H9 (cell line): ENCODE results near the gene TK1. TPM values are rescaled to one million over a fixed set of nuclear protein-coding genes. Genes with fewer than 3 reads are reported as not detected.

Source experiments
- DNase-seq: peaks from one replicate; pipeline ENCODE4 v3.0.0-alpha.2; 2017
- H2AFZ ChIP-seq: one replicate; pipeline ENCODE4 v1.6.1; 2013; ENCODE audit warnings: mild to moderate bottlenecking, low read length, control low read depth, moderate library complexity
- H2AK5ac ChIP-seq: 2 replicates; pipeline ENCODE4 v1.6.1; 2013; ENCODE audit warnings: low read length, control low read depth, mixed read lengths; ENCODE audit not compliant: insufficient read length
- H2BK120ac ChIP-seq: one replicate; pipeline ENCODE4 v1.6.1; 2013; ENCODE audit warnings: low read depth, mild to moderate bottlenecking, low read length, control low read depth, inconsistent platforms; ENCODE audit not compliant: poor library complexity, severe bottlenecking
- H2BK12ac ChIP-seq: 2 replicates; pipeline ENCODE4 v1.6.1; 2013; ENCODE audit warnings: low read length, control low read depth, mixed read lengths, low read depth; ENCODE audit not compliant: insufficient read length
- H2BK15ac ChIP-seq: 2 replicates; pipeline ENCODE4 v1.6.1; 2013; ENCODE audit warnings: low read depth, low read length, control low read depth
- H2BK20ac ChIP-seq: one replicate; pipeline ENCODE4 v1.6.1; 2013; ENCODE audit warnings: low read depth, mild to moderate bottlenecking, low read length, control low read depth, inconsistent platforms; ENCODE audit not compliant: poor library complexity, severe bottlenecking
- H2BK5ac ChIP-seq: 2 replicates; pipeline ENCODE4 v1.6.1; 2013; ENCODE audit warnings: low read length, control low read depth, mixed read lengths; ENCODE audit not compliant: insufficient read length
- H3K14ac ChIP-seq: 2 replicates; pipeline ENCODE4 v1.6.1; 2013; ENCODE audit warnings: low read length, control low read depth; ENCODE audit not compliant: insufficient read depth
- H3K18ac ChIP-seq: 2 replicates; pipeline ENCODE4 v1.6.1; 2013; ENCODE audit warnings: low read depth, mild to moderate bottlenecking, mixed read lengths, low read length, control low read depth; ENCODE audit not compliant: insufficient read length
- H3K23ac ChIP-seq: 2 replicates; pipeline ENCODE4 v1.6.1; 2013; ENCODE audit warnings: low read length, control low read depth, mixed read lengths, low read depth; ENCODE audit not compliant: insufficient read length
- H3K23me2 ChIP-seq: 2 replicates; pipeline ENCODE4 v1.6.1; 2013; ENCODE audit warnings: low read depth, mild to moderate bottlenecking, mixed read lengths, low read length, control low read depth; ENCODE audit not compliant: insufficient read length, poor library complexity, severe bottlenecking
- H3K27ac ChIP-seq: 2 replicates; pipeline ENCODE4 v1.5.1; 2013; ENCODE audit warnings: low read length, control low read depth, mixed read lengths, low read depth; ENCODE audit not compliant: insufficient read length
- H3K27me3 ChIP-seq: 2 replicates; pipeline ENCODE4 v1.6.1; 2013; ENCODE audit warnings: low read length, control low read depth, inconsistent platforms; ENCODE audit not compliant: insufficient read depth
- H3K4ac ChIP-seq: 2 replicates; pipeline ENCODE4 v1.6.1; 2013; ENCODE audit warnings: low read depth, mild to moderate bottlenecking, control low read depth, inconsistent platforms, low read length, moderate library complexity
- H3K4me1 ChIP-seq: 2 replicates; pipeline ENCODE4 v1.6.1; 2013; ENCODE audit warnings: low read length, control low read depth, inconsistent platforms; ENCODE audit not compliant: insufficient read depth
- H3K4me2 ChIP-seq: 2 replicates; pipeline ENCODE4 v1.6.1; 2013; ENCODE audit warnings: low read length, control low read depth, mixed read lengths; ENCODE audit not compliant: insufficient read length, insufficient read depth
- H3K56ac ChIP-seq: 2 replicates; pipeline ENCODE4 v1.6.1; 2013; ENCODE audit warnings: low read depth, mild to moderate bottlenecking, mixed read lengths, low read length, control low read depth; ENCODE audit not compliant: insufficient read length
- H3K79me1 ChIP-seq: 2 replicates; pipeline ENCODE4 v1.6.1; 2013; ENCODE audit warnings: low read depth, mild to moderate bottlenecking, moderate library complexity, low read length, control low read depth, inconsistent platforms; ENCODE audit not compliant: insufficient read depth, poor library complexity, severe bottlenecking
- H3K79me2 ChIP-seq: 2 replicates; pipeline ENCODE4 v1.6.1; 2013; ENCODE audit warnings: low read length, control low read depth, inconsistent platforms; ENCODE audit not compliant: insufficient read depth
- H3K9ac ChIP-seq: 2 replicates; pipeline ENCODE4 v1.6.1; 2013; ENCODE audit warnings: low read length, control low read depth, mixed read lengths; ENCODE audit not compliant: insufficient read length; ENCODE audit errors: extremely low read depth
- H3K9me3 ChIP-seq: one replicate; pipeline ENCODE4 v1.6.1; 2013; ENCODE audit warnings: low read depth, low read length, inconsistent platforms; ENCODE audit not compliant: control insufficient read depth
- H3T11ph ChIP-seq: one replicate; pipeline ENCODE4 v1.6.1; 2013; ENCODE audit warnings: mild to moderate bottlenecking, low read length, control low read depth, inconsistent platforms
- H4K20me1 ChIP-seq: one replicate; pipeline ENCODE4 v1.6.1; 2013; ENCODE audit not compliant: control insufficient read depth, insufficient read length, insufficient read depth
- H4K5ac ChIP-seq: 2 replicates; pipeline ENCODE4 v1.6.1; 2013; ENCODE audit warnings: low read depth, mild to moderate bottlenecking, mixed read lengths, low read length, control low read depth; ENCODE audit not compliant: insufficient read length
- H4K8ac ChIP-seq: replicated peaks from 2 replicates; pipeline ENCODE4 v1.6.1; 2013; ENCODE audit warnings: low read length, control low read depth, mixed read lengths, low read depth; ENCODE audit not compliant: insufficient read length
- H4K91ac ChIP-seq: 2 replicates; pipeline ENCODE4 v1.6.1; 2013; ENCODE audit warnings: low read depth, mild to moderate bottlenecking, moderate library complexity, mixed read lengths, low read length, control low read depth; ENCODE audit not compliant: insufficient read length
- H3K27ac Mint-ChIP-seq, 3 experiments: 2 replicates in 2 of 3; 3 replicates in 1 of 3; pipeline ENCODE4 v1.8.0; 2020 to 2021; ENCODE audit warnings: mixed read lengths in 3 of 3, mild to moderate bottlenecking in 1 of 3, moderate library complexity in 1 of 3
- H3K27me3 Mint-ChIP-seq: 2 replicates; pipeline ENCODE4 v1.8.0; 2021; ENCODE audit warnings: low read depth, mild to moderate bottlenecking, moderate library complexity, mixed read lengths
- H3K36me3 Mint-ChIP-seq, 3 experiments: 2 replicates in 2 of 3; 3 replicates in 1 of 3; pipeline ENCODE4 v1.8.0; 2020 to 2021; ENCODE audit warnings: low read depth in 3 of 3, mixed read lengths in 3 of 3; ENCODE audit not compliant: insufficient read depth in 1 of 3
- H3K4me1 Mint-ChIP-seq, 2 experiments: 2 replicates each; pipeline ENCODE4 v1.8.0; 2020; ENCODE audit warnings: mixed read lengths in 2 of 2
- H3K4me3 Mint-ChIP-seq, 2 experiments: 2 replicates in 1 of 2; 3 replicates in 1 of 2; pipeline ENCODE4 v1.8.0; 2020 to 2021; ENCODE audit warnings: mild to moderate bottlenecking in 2 of 2, mixed read lengths in 2 of 2, moderate library complexity in 1 of 2
- H3K9me3 Mint-ChIP-seq, 2 experiments: 2 replicates in 1 of 2; 3 replicates in 1 of 2; pipeline ENCODE4 v1.8.0; 2020; ENCODE audit warnings: mild to moderate bottlenecking in 2 of 2, mixed read lengths in 2 of 2, moderate library complexity in 1 of 2
- CTCF ChIP-seq: fragments of 200-600 bp; sonication (generic); conservative IDR thresholded peaks from 3 replicates; pipeline ENCODE4 v1.8.0; 2021; ENCODE audit warnings: antibody characterized with exemption, mild to moderate bottlenecking
- WGBS: extraction: QIAGEN DNeasy Blood & Tissue Kit; methylation state at CpG from one replicate; pipeline ENCODE4 v1.1.7; 2013; ENCODE audit warnings: missing lambda C conversion rate, low lambda C conversion rate, mixed read lengths; ENCODE audit not compliant: insufficient read length; ENCODE audit errors: extremely low coverage; 5-methylcytosine and 5-hydroxymethylcytosine counted together
- total RNA-seq: library from RNA; stranded (reverse); gene quantifications from 2 replicates; pipeline ENCODE4 v1.2.1, GENCODE V29; 2021

Gene TK1
- total RNA-seq, 1 experiment from 2014 or later = 95.8 TPM

GRCh38 chr17:78125976-78126894, 60.6 kb downstream of the TK1 start:
- H3K79me2 ChIP-seq = no peaks in the 10 kb centered on the region; the same call in 1 of the 2 replicates
- no peak overlapping the region; a peak in 1 of 7 replicates for H3K27ac Mint-ChIP-seq
- H3K23ac ChIP-seq = no peak overlapping the region
- H3K23me2 ChIP-seq = peaks cover 19% of the 10 kb centered on the region
- no peak overlapping the region for H4K91ac ChIP-seq
- H3K4me1 ChIP-seq = peaks cover 10% of the 10 kb centered on the region; the same call in 1 of the 2 replicates
- H3K27ac ChIP-seq = no peak overlapping the region
- no peak overlapping the region for H2AK5ac ChIP-seq
- no peak overlapping the region for H3T11ph ChIP-seq
- H2BK20ac ChIP-seq = no peak overlapping the region
- H3K14ac ChIP-seq = no peak overlapping the region; the same call in 1 of the 2 replicates
- no peaks in the 10 kb centered on the region; the same call in 1 of the 2 replicates for H3K27me3 ChIP-seq
- DNase-seq = no peak
- no peak overlapping the region for H3K4me2 ChIP-seq
- no peak for TF ChIP-seq CTCF
- no peak overlapping the region for H2BK12ac ChIP-seq
- no peak overlapping the region for H4K8ac ChIP-seq
- no peak overlapping the region for H2BK120ac ChIP-seq
- no peaks in the 10 kb centered on the region; a peak in 2 of 5 replicates for H3K9me3 Mint-ChIP-seq
- WGBS = no CpG with 5 or more reads among the region's 25 CpGs
- no peaks in the 10 kb centered on the region for H4K20me1 ChIP-seq
- no peak overlapping the region for H3K18ac ChIP-seq
- peaks cover 24% of the 10 kb centered on the region in 2 experiments for H3K4me1 Mint-ChIP-seq
- H3K27me3 Mint-ChIP-seq = peaks cover 4% of the 10 kb centered on the region
- no peaks in the 10 kb centered on the region for H3K9me3 ChIP-seq
- H4K5ac ChIP-seq = no peak overlapping the region
- no peak overlapping the region for H2AFZ ChIP-seq
- H2BK15ac ChIP-seq = no peak overlapping the region
- H3K36me3 Mint-ChIP-seq = peaks cover 7 to 22% (median 17%) of the 10 kb centered on the region in 3 experiments
- no peak overlapping the region for H3K56ac ChIP-seq
- no peak overlapping the region for H3K9ac ChIP-seq
- no peak overlapping the region for H3K4ac ChIP-seq
- H3K79me1 ChIP-seq = no peaks in the 10 kb centered on the region
- H3K4me3 Mint-ChIP-seq = no peak overlapping the region; a peak in 2 of 5 replicates
- H2BK5ac ChIP-seq = no peak overlapping the region
